PC-3 (cell line): ENCODE measurements around the gene TCOF1. TPM values are rescaled to one million over a fixed set of nuclear protein-coding genes. Genes with fewer than 3 reads are reported as not detected.

Experiments used
- ATAC-seq: fragments of 200-7000 bp; cut with Tn5 transposase; 2 replicates; pipeline ENCODE4 v1.9.1; 2020; ENCODE audit warnings: mild to moderate bottlenecking, moderate library complexity
- BruUV-seq: library from RNA; stranded (reverse); fragments of 400-500 nt; replicated peaks from 2 replicates; lab custom pipeline; 2021; lab: Mats Ljungman, UMichigan
- CTCF ChIA-PET: fragments of 300-600 bp; sonication (Branson Sonifier 250); formaldehyde crosslinking; loops from one replicate; lab custom pipeline; 2022; ENCODE audit warnings: antibody characterized with exemption; lab: Charles Lee
- POLR2A ChIA-PET: fragments of 300-600 bp; sonication (Branson Sonifier 250); formaldehyde crosslinking; loops from one replicate; lab custom pipeline; 2022; ENCODE audit warnings: antibody characterized with exemption; ENCODE audit not compliant: unreplicated experiment; lab: Charles Lee
- DNase-seq: peaks from one replicate; pipeline ENCODE4 v3.0.0-alpha.2; 2015
- H2AFZ ChIP-seq: fragments of 300-600 bp; sonication (generic); 2 replicates; pipeline ENCODE4 v1.6.0; 2016; ENCODE audit warnings: antibody characterized with exemption, low read length
- H3F3A ChIP-seq: fragments of 300-600 bp; sonication (generic); one replicate; pipeline ENCODE4 v1.6.0; 2017; ENCODE audit warnings: antibody characterized with exemption, low read length, control low read depth, mild to moderate bottlenecking; ENCODE audit not compliant: unreplicated experiment
- H3K27ac ChIP-seq: fragments of 300-600 bp; sonication (generic); 2 replicates; pipeline ENCODE4 v1.5.1; 2016; ENCODE audit warnings: mild to moderate bottlenecking, low read length
- H3K27me3 ChIP-seq: fragments of 300-600 bp; sonication (generic); 2 replicates; pipeline ENCODE4 v1.6.1; 2016; ENCODE audit warnings: low read length, mixed read lengths
- H3K36me3 ChIP-seq: fragments of 300-600 bp; sonication (generic); 2 replicates; pipeline ENCODE4 v1.6.1; 2016; ENCODE audit warnings: low read depth, mixed run types, low read length, mixed read lengths
- H3K4me1 ChIP-seq: fragments of 300-600 bp; sonication (generic); 2 replicates; pipeline ENCODE4 v1.5.1; 2016; ENCODE audit warnings: low read length; ENCODE audit not compliant: insufficient read depth
- H3K4me2 ChIP-seq: fragments of 300-600 bp; sonication (generic); 2 replicates; pipeline ENCODE4 v1.6.0; 2016; ENCODE audit warnings: low read length
- H3K4me3 ChIP-seq: fragments of 300-600 bp; sonication (generic); 2 replicates; pipeline ENCODE4 v1.5.1; 2016; ENCODE audit warnings: mild to moderate bottlenecking, low read length, mixed read lengths
- H3K79me2 ChIP-seq: fragments of 300-600 bp; sonication (generic); 2 replicates; pipeline ENCODE4 v1.6.1; 2017; ENCODE audit warnings: low read length, mixed read lengths
- H3K9ac ChIP-seq: fragments of 300-600 bp; sonication (generic); 2 replicates; pipeline ENCODE4 v1.6.0; 2016; ENCODE audit warnings: mild to moderate bottlenecking, low read length
- H3K9me2 ChIP-seq: fragments of 300-600 bp; sonication (generic); replicated peaks from 2 replicates; pipeline ENCODE4 v1.6.1; 2016; ENCODE audit warnings: mixed run types, low read length, mixed read lengths
- H3K9me3 ChIP-seq: fragments of 300-600 bp; sonication (generic); 2 replicates; pipeline ENCODE4 v1.6.1; 2016; ENCODE audit warnings: low read length, mixed read lengths
- H4K20me1 ChIP-seq: fragments of 300-600 bp; sonication (generic); 2 replicates; pipeline ENCODE4 v1.6.1; 2016; ENCODE audit warnings: low read length, mixed read lengths
- EZH2 ChIP-seq: fragments of 300-600 bp; sonication (generic); IDR thresholded peaks from one replicate; pipeline ENCODE4 v1.6.1; 2017; ENCODE audit warnings: antibody characterized with exemption, mild to moderate bottlenecking, low read length; ENCODE audit not compliant: unreplicated experiment
- EZH2phosphoT487 ChIP-seq: fragments of 300-600 bp; sonication (generic); IDR thresholded peaks from 2 replicates; pipeline ENCODE4 v1.6.1; 2018; ENCODE audit warnings: mild to moderate bottlenecking, antibody characterized with exemption, low read length, borderline replicate concordance
- intact Hi-C: fragments of 100-400 bp; cut with micrococcal nuclease; formaldehyde crosslinking; loops from 2 replicates; pipeline ENCODE4 v1.9.0; 2023
- total RNA-seq: library from RNA; depleted of rRNA; stranded (reverse); fragments of >200 nt; gene quantifications from 2 replicates; pipeline ENCODE4 v1.2.3, GENCODE V29; 2014
- TF ChIP-seq, protein P1 (sequence below): fragments of 300-600 bp; sonication (generic); conservative IDR thresholded peaks from 2 replicates; pipeline ENCODE4 v1.5.1; 2017; ENCODE audit warnings: antibody characterized with exemption, low read depth, mild to moderate bottlenecking, low read length

TCOF1 gene
- total RNA-seq, 1 experiment from 2014 or later, result 113 TPM

DNA sequence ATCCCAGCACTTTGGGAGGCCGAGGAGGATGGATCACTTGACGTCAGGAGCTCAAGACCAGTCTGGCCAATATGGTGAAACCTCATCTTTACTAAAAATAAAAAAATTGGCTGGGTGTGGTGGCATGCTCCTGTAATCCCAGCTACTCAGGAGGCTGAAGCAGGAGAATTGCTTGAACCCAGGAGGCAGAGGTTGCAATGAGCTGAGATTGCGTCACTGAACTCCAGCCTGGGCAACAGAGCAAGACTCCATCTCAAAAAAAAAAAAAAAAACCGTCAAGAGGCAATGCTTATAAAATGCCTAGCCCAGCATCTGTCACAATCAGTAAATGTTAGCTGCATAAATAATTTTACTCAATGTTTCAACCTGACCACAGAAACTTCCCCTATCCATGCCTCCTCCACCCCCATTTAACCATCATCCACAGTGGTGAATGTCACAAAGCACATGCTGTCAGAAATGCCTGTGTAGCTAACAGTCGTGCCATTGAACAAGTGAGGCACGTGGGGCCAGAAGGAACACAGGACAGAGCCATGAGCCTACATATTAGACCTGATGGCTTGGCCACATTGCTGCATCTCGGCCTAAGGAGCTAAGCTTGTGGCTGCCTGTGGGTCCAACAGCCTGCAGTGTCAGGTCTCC, 16.8 kb upstream of the TCOF1 start:
- H3K4me2 ChIP-seq, result no peak overlapping the region
- intact Hi-C loops, result no loop called here
- CTCF ChIA-PET, result no interaction called here

DNA sequence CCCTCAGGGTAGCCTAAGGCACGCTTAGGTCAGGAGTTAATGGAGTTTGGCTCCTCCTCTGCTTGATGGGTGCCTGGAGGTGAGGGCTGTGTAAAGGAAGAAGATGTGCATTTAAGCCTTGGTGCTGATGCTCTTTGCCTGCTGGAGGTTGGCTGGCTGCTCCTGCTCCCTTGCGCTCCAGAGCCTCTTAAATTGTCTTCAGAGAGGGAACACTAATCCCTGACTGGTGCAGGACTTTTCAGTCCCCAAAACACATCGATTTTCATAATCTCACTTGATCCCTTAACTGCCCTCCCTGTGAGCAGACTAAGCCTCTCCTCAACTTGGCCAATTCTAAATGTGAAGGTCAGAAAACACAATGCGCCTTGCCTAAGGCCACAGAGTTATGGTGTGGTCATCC, 16.2 kb upstream of the TCOF1 start:
- H3F3A ChIP-seq, result no peaks in the 10 kb centered on the region
- peaks cover 7% of the 10 kb centered on the region for H3K9me2 ChIP-seq
- H3K4me2 ChIP-seq, result no peak overlapping the region
- H4K20me1 ChIP-seq, result no peaks in the 10 kb centered on the region
- ChIA-PET CTCF (no interaction called here), POLR2A (no interaction called here)
- no peak overlapping the region for H3K4me3 ChIP-seq
- no peak overlapping the region for H3K27ac ChIP-seq
- H3K9ac ChIP-seq, result no peak overlapping the region
- intact Hi-C loops, result no loop called here
- H3K36me3 ChIP-seq, result no peaks in the 10 kb centered on the region
- H2AFZ ChIP-seq, result no peak overlapping the region
- DNase-seq, result no peak
- no peaks in the 10 kb centered on the region for H3K4me1 ChIP-seq
- no peaks in the 10 kb centered on the region for H3K27me3 ChIP-seq
- H3K79me2 ChIP-seq, result no peaks in the 10 kb centered on the region
- TF ChIP-seq, protein P1, sequence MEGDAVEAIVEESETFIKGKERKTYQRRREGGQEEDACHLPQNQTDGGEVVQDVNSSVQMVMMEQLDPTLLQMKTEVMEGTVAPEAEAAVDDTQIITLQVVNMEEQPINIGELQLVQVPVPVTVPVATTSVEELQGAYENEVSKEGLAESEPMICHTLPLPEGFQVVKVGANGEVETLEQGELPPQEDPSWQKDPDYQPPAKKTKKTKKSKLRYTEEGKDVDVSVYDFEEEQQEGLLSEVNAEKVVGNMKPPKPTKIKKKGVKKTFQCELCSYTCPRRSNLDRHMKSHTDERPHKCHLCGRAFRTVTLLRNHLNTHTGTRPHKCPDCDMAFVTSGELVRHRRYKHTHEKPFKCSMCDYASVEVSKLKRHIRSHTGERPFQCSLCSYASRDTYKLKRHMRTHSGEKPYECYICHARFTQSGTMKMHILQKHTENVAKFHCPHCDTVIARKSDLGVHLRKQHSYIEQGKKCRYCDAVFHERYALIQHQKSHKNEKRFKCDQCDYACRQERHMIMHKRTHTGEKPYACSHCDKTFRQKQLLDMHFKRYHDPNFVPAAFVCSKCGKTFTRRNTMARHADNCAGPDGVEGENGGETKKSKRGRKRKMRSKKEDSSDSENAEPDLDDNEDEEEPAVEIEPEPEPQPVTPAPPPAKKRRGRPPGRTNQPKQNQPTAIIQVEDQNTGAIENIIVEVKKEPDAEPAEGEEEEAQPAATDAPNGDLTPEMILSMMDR, result no peak
- TF ChIP-seq EZH2 (no peak), EZH2phosphoT487 (no peak)
- no peaks in the 10 kb centered on the region for H3K9me3 ChIP-seq
- ATAC-seq, result no peak
- no TSS peak for BruUV-seq

More for the DNA sequence above, 16.8 kb upstream of the TCOF1 start:
- H3K9me3 ChIP-seq, result no peaks in the 10 kb centered on the region
- ATAC-seq (no peak), DNase-seq (no peak)
- H3K27me3 ChIP-seq, result no peaks in the 10 kb centered on the region
- no peak overlapping the region for H3K9ac ChIP-seq
- POLR2A ChIA-PET, result no interaction called here
- H3K79me2 ChIP-seq, result no peaks in the 10 kb centered on the region
- H4K20me1 ChIP-seq, result no peaks in the 10 kb centered on the region
- H3K9me2 ChIP-seq, result peaks cover 7% of the 10 kb centered on the region
- no peaks in the 10 kb centered on the region for H3F3A ChIP-seq
- no peak overlapping the region for H3K4me3 ChIP-seq
- no TSS peak for BruUV-seq
- no peak overlapping the region for H2AFZ ChIP-seq
- H3K27ac ChIP-seq, result no peak overlapping the region
- no peaks in the 10 kb centered on the region for H3K4me1 ChIP-seq
- no peaks in the 10 kb centered on the region for H3K36me3 ChIP-seq
- TF ChIP-seq, protein P1, result no peak
- TF ChIP-seq EZH2 (no peak), EZH2phosphoT487 (no peak)

DNA sequence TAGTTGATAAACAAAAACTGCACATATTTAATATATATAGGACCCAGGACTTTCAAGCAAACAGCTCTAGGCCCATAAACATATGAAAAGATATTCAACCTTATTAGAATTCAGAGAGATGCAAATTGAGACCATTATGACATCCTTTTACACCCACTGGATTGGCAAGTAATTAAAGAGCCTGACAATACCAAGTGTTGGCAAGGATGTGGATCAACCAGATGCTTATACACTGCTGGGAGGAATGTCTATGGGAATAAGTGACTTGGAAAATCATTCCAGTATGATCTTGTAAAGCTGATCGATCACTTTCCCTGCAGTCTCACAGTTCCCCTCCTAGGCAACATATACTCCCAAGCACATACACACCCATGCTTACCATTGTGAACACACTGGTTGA, 15.5 kb upstream of the TCOF1 start:
- H3K4me3 ChIP-seq, result no peak overlapping the region
- no peaks in the 10 kb centered on the region for H3K79me2 ChIP-seq
- CTCF ChIA-PET, result no interaction called here
- H3K27me3 ChIP-seq, result no peaks in the 10 kb centered on the region
- no peak overlapping the region for H2AFZ ChIP-seq
- no peak overlapping the region for H3K27ac ChIP-seq
- no peak overlapping the region for H3K4me2 ChIP-seq
- peaks cover 7% of the 10 kb centered on the region for H3K9me2 ChIP-seq
- no peaks in the 10 kb centered on the region for H3K36me3 ChIP-seq
- intact Hi-C loops, result no loop called here
- no peak for DNase-seq
- H4K20me1 ChIP-seq, result no peaks in the 10 kb centered on the region
- no peaks in the 10 kb centered on the region for H3F3A ChIP-seq
- ATAC-seq, result no peak
- no peaks in the 10 kb centered on the region for H3K4me1 ChIP-seq
- TF ChIP-seq, protein P1, result no peak
- no peak for TF ChIP-seq EZH2
- TF ChIP-seq EZH2phosphoT487, result no peak
- POLR2A ChIA-PET, result no interaction called here
- BruUV-seq, result no TSS peak
- no peaks in the 10 kb centered on the region for H3K9me3 ChIP-seq
- H3K9ac ChIP-seq, result no peak overlapping the region
